GM12878 (cell line): ENCODE results near the gene COQ8B. TPM values are rescaled to one million over a fixed set of nuclear protein-coding genes. Genes with fewer than 3 reads are reported as not detected.

Experiments
- ATAC-seq: fragments of 200-7000 bp; cut with Tn5 transposase; 3 replicates; pipeline ENCODE4 v1.9.1; 2020; ENCODE audit warnings: mild to moderate bottlenecking, moderate library complexity
- BruUV-seq: library from RNA; stranded (reverse); fragments of 400-500 nt; replicated peaks from 2 replicates; lab custom pipeline; 2021; lab: Mats Ljungman, UMichigan
- CTCF ChIA-PET: fragments of 300-600 bp; sonication (Branson Sonifier 250); formaldehyde crosslinking; extraction: SDS; loops from one replicate; lab custom pipeline; 2021; ENCODE audit warnings: inconsistent platforms; lab: Yijun Ruan, JAX
- POLR2A ChIA-PET: fragments of 350-600 bp; formaldehyde crosslinking; extraction: SDS; loops from one replicate; lab custom pipeline; 2021; ENCODE audit warnings: inconsistent platforms; lab: Charles Lee
- RAD21 ChIA-PET: fragments of 300-600 bp; sonication (Branson Sonifier 250); formaldehyde crosslinking; loops from one replicate; lab custom pipeline; 2023; ENCODE audit warnings: antibody characterized with exemption; ENCODE audit not compliant: unreplicated experiment; lab: Charles Lee
- SMC1A ChIA-PET: fragments of 300-600 bp; sonication (Branson Sonifier 250); formaldehyde crosslinking; loops from one replicate; lab custom pipeline; 2023; ENCODE audit not compliant: unreplicated experiment, uncharacterized antibody; lab: Charles Lee
- DNase-seq: peaks from one replicate; pipeline ENCODE4 v3.0.0-alpha.2; 2011; ENCODE audit warnings: low read depth, low spot score
- FAIRE-seq: peaks from 3 replicates; lab custom pipeline; 2011; peaks lifted over from hg19 to GRCh38; lab: Jason Lieb, UNC
- H2AFZ ChIP-seq: 2 replicates; pipeline ENCODE4 v1.6.0; 2011; ENCODE audit warnings: low read depth, low read length, control low read depth; ENCODE audit not compliant: control insufficient read depth
- H3K27ac ChIP-seq: 2 replicates; pipeline ENCODE4 v1.5.1; 2011; ENCODE audit warnings: control low read depth; ENCODE audit not compliant: control insufficient read depth, insufficient read depth
- H3K27me3 ChIP-seq, 2 experiments: replicated peaks in 1 of 2; 2 replicates each; pipeline versions ENCODE4 v1.6.0 to v1.6.1; 2011; ENCODE audit warnings: low read length in 1 of 2; ENCODE audit not compliant: control insufficient read depth in 2 of 2, insufficient read depth in 2 of 2
- H3K36me3 ChIP-seq, 2 experiments: 2 replicates each; pipeline ENCODE4 v1.5.1; 2011; ENCODE audit warnings: low read length in 1 of 2; ENCODE audit not compliant: control insufficient read depth in 2 of 2, insufficient read depth in 2 of 2
- H3K4me1 ChIP-seq: 2 replicates; pipeline ENCODE4 v1.6.1; 2011; ENCODE audit warnings: mild to moderate bottlenecking, low read length, moderate library complexity, mixed read lengths; ENCODE audit not compliant: control insufficient read depth, insufficient read depth
- H3K4me2 ChIP-seq: 2 replicates; pipeline ENCODE4 v1.6.0; 2011; ENCODE audit warnings: control low read depth; ENCODE audit not compliant: control insufficient read depth, insufficient read depth
- H3K4me3 ChIP-seq: fragments of 200-600 bp; sonication (generic); 2 replicates; pipeline ENCODE4 v1.5.1; 2016
- H3K79me2 ChIP-seq: 2 replicates; pipeline ENCODE4 v1.6.0; 2011; ENCODE audit warnings: low read length; ENCODE audit not compliant: control insufficient read depth, insufficient read depth
- H3K9ac ChIP-seq: 2 replicates; pipeline ENCODE4 v1.8.0; 2011; ENCODE audit warnings: low read length, control low read depth, mixed read lengths; ENCODE audit not compliant: control insufficient read depth, insufficient read depth
- H3K9me3 ChIP-seq: replicated peaks from 3 replicates; pipeline ENCODE4 v1.5.1; 2011; ENCODE audit warnings: mild to moderate bottlenecking, low read length; ENCODE audit not compliant: control insufficient read depth, insufficient read depth
- H4K20me1 ChIP-seq: 2 replicates; pipeline ENCODE4 v1.6.0; 2011; ENCODE audit not compliant: control insufficient read depth, insufficient read depth
- CEBPZ ChIP-seq: fragments of 150-350 bp; IDR thresholded peaks from 2 replicates; pipeline ENCODE4 v1.6.1; 2016; ENCODE audit warnings: low read depth, low read length
- E4F1 ChIP-seq: fragments of 450-650 bp; IDR thresholded peaks from 2 replicates; pipeline ENCODE4 v1.6.1; 2018; ENCODE audit warnings: borderline replicate concordance, mild to moderate bottlenecking; ENCODE audit not compliant: partially characterized antibody
- NFYB ChIP-seq: IDR thresholded peaks from 2 replicates; pipeline ENCODE4 v1.6.1; 2011; ENCODE audit warnings: low read depth, mild to moderate bottlenecking, low read length, improper control_type of control experiment, moderate library complexity; ENCODE audit not compliant: insufficient read depth
- ZNF274 ChIP-seq: IDR thresholded peaks from one replicate; pipeline ENCODE4 v1.8.0; 2011; ENCODE audit not compliant: insufficient read length, insufficient read depth
- WGBS: methylation state at CpG from one replicate; pipeline ENCODE4 v1.1.6; 2016; ENCODE audit warnings: low lambda C conversion rate; ENCODE audit not compliant: insufficient replicate concordance, insufficient coverage; ENCODE audit errors: missing lambda C conversion rate; 5-methylcytosine and 5-hydroxymethylcytosine counted together
- in situ Hi-C: fragments of 300-500 bp; cut with MboI; formaldehyde crosslinking; loops from 9 replicates; pipeline ENCODE4 v1.14.3; 2018; ENCODE audit warnings: mixed read lengths
- intact Hi-C: fragments of 100-400 bp; cut with micrococcal nuclease; formaldehyde crosslinking; loops from one replicate; pipeline ENCODE4 v1.14.2; 2022; ENCODE audit not compliant: unreplicated experiment
- polyA plus RNA-seq, 11 experiments: library from polyadenylated mRNA; depleted of rRNA in 4 of 11; unstranded in 6 of 11; stranded (reverse) in 5 of 11; fragments of >200 nt; fragmentation: Nextera tagmentation in 4 of 11; fragmentation: Illumina TruSeq in 1 of 11; extraction: Ambion mirVana in 4 of 11; extraction: Trizol in 1 of 11; gene quantifications; 1 replicate in 1 of 11; 2 replicates in 10 of 11; pipeline versions ENCODE4 v1.2.1 to v1.2.3, GENCODE V29; 2011 to 2016; ENCODE audit warnings: inconsistent platforms in 2 of 11, missing spikeins in 2 of 11, low read depth in 1 of 11
- total RNA-seq, 4 experiments: library from RNA; depleted of rRNA in 3 of 4; stranded (reverse); fragments of >200 nt in 3 of 4; fragmentation: Illumina TruSeq in 1 of 4; extraction: Trizol in 1 of 4; gene quantifications; 2 replicates each; pipeline versions ENCODE4 v1.2.1 to v1.2.3, GENCODE V29; 2013 to 2021

The COQ8B gene
- total and polyA plus RNA-seq, 10 of the 15 experiments (the other 5 are each of a cell fraction or from before 2014, with no cell fraction given), result 0.39 to 37.1 (median 16.8) TPM

GRCh38 chr19:40681039-40681438 lies 35.6 kb downstream of the COQ8B start:
- SMC1A ChIA-PET, result no interaction called here

More at GRCh38 chr19:40681039-40681438, 35.6 kb downstream of the COQ8B start:
- TF ChIP-seq E4F1 (no peak), ZNF274 (no peak), NFYB (no peak), CEBPZ (no peak)
- TF ChIP-seq, all 136 proteins: peak for 0
- CTCF ChIA-PET, result no interaction called here
- ATAC-seq (no peak), DNase-seq (no peak), FAIRE-seq (no peak)
- intact Hi-C loops (no loop called here), in situ Hi-C loops (no loop called here)
- H3K9me3 ChIP-seq, result no peaks in the 10 kb centered on the region
- no TSS peak for BruUV-seq
- H3K4me3 ChIP-seq, result no peak overlapping the region
- no peak overlapping the region for H2AFZ ChIP-seq
- H3K9ac ChIP-seq, result no peak overlapping the region
- RAD21 ChIA-PET, result no interaction called here
- H3K4me1 ChIP-seq, result no peaks in the 10 kb centered on the region
- POLR2A ChIA-PET, result no interaction called here
- no peaks in the 10 kb centered on the region for H3K27me3 ChIP-seq
- H3K79me2 ChIP-seq, result no peaks in the 10 kb centered on the region
- H3K27ac ChIP-seq, result no peak overlapping the region
- WGBS, result 46% methylated on average over 4 of the region's 4 CpGs
- no peak overlapping the region for H3K4me2 ChIP-seq
- H4K20me1 ChIP-seq, result no peaks in the 10 kb centered on the region
- H3K36me3 ChIP-seq, result no peaks in the 10 kb centered on the region
